ENCODE results near the gene MIEN1. TPM values are rescaled to one million over a fixed set of nuclear protein-coding genes. Genes with fewer than 3 reads are reported as not detected.
"Not testable (repeated sequence)": the region's sequence is repeated elsewhere in the genome, so short reads cannot be mapped to it uniquely, and the experiment has no call there.

MIEN1 gene
- total and polyA plus RNA-seq, 5 donors from 2014 or later = 44.1 to 158 (median 113) TPM

DNA sequence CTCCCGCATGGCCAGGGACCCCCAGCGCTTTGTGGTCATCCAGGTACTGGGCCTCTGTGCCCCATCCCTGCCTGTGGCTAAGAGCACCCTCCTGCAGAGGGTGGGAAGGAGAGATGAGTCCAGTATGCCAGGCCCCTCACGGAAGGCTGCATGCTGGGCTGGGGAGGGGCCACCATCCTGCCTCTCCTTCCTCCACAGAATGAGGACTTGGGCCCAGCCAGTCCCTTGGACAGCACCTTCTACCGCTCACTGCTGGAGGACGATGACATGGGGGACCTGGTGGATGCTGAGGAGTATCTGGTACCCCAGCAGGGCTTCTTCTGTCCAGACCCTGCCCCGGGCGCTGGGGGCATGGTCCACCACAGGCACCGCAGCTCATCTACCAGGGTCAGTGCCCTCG is 3.7 kb downstream of the MIEN1 start:
- H3K27me3 ChIP-seq (ENCODE audit: control insufficient read depth, insufficient read depth, low read length) = no peaks in the 10 kb centered on the region
- H3K27ac ChIP-seq (ENCODE audit: insufficient read depth, low read length, poor library complexity, severe bottlenecking) = no peak overlapping the region
- DNase-seq (no peak), ATAC-seq (ENCODE audit: low read depth in 2 of 2) (no peak)
- H3K27me3 Mint-ChIP-seq = no peaks in the 10 kb centered on the region
- H3K4me3 ChIP-seq (ENCODE audit: low read depth, low read length) = no peak overlapping the region
- peaks cover 12% of the 10 kb centered on the region for H3K4me1 ChIP-seq (ENCODE audit: control insufficient read depth, insufficient read depth, low read length, poor library complexity, severe bottlenecking)
- peaks cover 0 to 19% (median 14%) of the 10 kb centered on the region in 4 donors for H3K4me1 Mint-ChIP-seq
- H3K36me3 ChIP-seq (ENCODE audit: control insufficient read depth, insufficient read depth, low read length) = peaks cover 13% of the 10 kb centered on the region
- H3K27ac Mint-ChIP-seq = no peak overlapping the region
- no peaks in the 10 kb centered on the region for H3K9me3 ChIP-seq (ENCODE audit: control insufficient read depth in 2 of 2, low read length in 2 of 2)
- H3K36me3 Mint-ChIP-seq = peaks cover 14% of the 10 kb centered on the region
- H3K4me3 Mint-ChIP-seq = peak overlapping the region in 1 of 4 donors; percentile 25
- H3K9me3 Mint-ChIP-seq = peaks cover 0 to 2% (median 0%) of the 10 kb centered on the region in 7 donors

DNA sequence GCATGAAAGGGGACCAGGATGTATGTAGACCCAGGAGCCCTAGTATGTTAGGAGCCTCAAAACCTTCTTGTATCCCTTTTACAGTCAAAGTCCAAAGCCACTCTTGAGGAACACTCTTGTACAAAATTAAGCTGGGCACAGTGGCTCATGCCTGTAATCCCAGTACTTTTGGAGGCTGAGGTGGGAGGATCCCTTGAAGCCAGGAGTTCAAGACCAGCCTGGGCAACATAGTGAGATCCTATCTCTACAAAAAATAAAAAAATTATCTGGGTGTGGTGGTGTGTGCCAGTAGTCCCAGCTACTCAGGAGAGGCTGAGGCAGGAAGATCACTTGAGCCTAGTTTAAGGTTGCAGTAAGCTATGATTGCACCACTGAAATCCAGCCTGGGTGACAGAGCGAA is 4.4 kb downstream of the MIEN1 start:
- peaks cover 0 to 19% (median 13%) of the 10 kb centered on the region in 4 donors for H3K4me1 Mint-ChIP-seq
- H3K27me3 Mint-ChIP-seq; H3K27ac ChIP-seq (ENCODE audit: insufficient read depth, low read length, poor library complexity, severe bottlenecking); H3K9me3 Mint-ChIP-seq; H3K27ac Mint-ChIP-seq; H3K27me3 ChIP-seq (ENCODE audit: control insufficient read depth, insufficient read depth, low read length); ATAC-seq (ENCODE audit: low read depth in 2 of 2); H3K4me3 ChIP-seq (ENCODE audit: low read depth, low read length); H3K9me3 ChIP-seq (ENCODE audit: control insufficient read depth in 2 of 2, low read length in 2 of 2); DNase-seq: not testable (repeated sequence)
- H3K36me3 Mint-ChIP-seq = peaks cover 14% of the 10 kb centered on the region
- peak overlapping the region in 2 of 4 donors; percentile 7 to 56 for H3K4me3 Mint-ChIP-seq
- peaks cover 12% of the 10 kb centered on the region for H3K4me1 ChIP-seq (ENCODE audit: control insufficient read depth, insufficient read depth, low read length, poor library complexity, severe bottlenecking)
- H3K36me3 ChIP-seq (ENCODE audit: control insufficient read depth, insufficient read depth, low read length) = peaks cover 13% of the 10 kb centered on the region

- Histone ChIP-seq H3K27ac (ENCODE audit: insufficient read depth, low read length, poor library complexity, severe bottlenecking) (no peak overlapping the region), H3K4me1 (ENCODE audit: control insufficient read depth, insufficient read depth, low read length, poor library complexity, severe bottlenecking) (peaks cover 7% of the 10 kb centered on the region), H3K9me3 (ENCODE audit: control insufficient read depth in 2 of 2, low read length in 2 of 2) (no peaks in the 10 kb centered on the region), H3K27me3 (ENCODE audit: control insufficient read depth, insufficient read depth, low read length) (no peaks in the 10 kb centered on the region), H3K4me3 (ENCODE audit: low read depth, low read length) (no peak overlapping the region), H3K36me3 (ENCODE audit: control insufficient read depth, insufficient read depth, low read length) (peaks cover 13% of the 10 kb centered on the region)
- Mint-ChIP-seq H3K4me3 (no peak overlapping the region), H3K36me3 (peaks cover 14% of the 10 kb centered on the region), H3K4me1 (peaks cover 0 to 16% (median 11%) of the 10 kb centered on the region in 4 donors), H3K27ac (no peak overlapping the region), H3K9me3 (peaks cover 0 to 2% (median 0%) of the 10 kb centered on the region in 7 donors), H3K27me3 (no peaks in the 10 kb centered on the region)
- ATAC-seq (ENCODE audit: low read depth in 2 of 2) (no peak), DNase-seq (no peak)
Measured at GRCh38 chr17:39724731-39725130, 5.6 kb downstream of the MIEN1 start.

DNA sequence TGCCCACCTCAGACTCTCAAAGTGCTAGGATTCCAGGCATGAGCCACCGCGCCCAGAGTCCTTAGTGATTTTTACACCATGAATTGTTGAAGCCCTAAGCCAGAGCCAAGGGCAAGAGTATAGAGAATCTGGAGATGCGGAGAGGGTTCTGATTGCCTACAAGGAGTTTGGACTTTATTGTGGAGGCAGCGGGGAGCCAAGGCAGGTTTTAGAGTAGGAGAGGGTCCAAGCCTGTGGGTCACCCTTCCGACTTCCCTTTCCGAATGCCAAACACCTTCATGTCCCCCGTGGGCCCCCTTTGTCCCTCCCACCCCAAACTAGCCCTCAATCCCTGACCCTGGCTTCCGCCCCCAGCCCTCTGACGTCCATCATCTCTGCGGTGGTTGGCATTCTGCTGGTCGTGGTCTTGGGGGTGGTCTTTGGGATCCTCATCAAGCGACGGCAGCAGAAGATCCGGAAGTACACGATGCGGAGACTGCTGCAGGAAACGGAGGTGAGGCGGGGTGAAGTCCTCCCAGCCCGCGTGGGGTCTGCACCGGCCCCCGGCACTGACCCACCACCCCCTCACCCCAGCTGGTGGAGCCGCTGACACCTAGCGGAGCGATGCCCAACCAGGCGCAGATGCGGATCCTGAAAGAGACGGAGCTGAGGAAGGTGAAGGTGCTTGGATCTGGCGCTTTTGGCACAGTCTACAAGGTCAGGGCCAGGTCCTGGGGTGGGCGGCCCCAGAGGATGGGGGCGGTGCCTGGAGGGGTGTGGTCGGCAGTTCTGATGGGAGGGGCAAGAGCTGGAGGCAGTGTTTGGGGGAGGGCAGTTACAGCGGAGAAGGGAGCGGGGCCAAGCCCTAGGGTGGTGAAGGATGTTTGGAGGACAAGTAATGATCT is 7.1 kb downstream of the MIEN1 start:
- no peak overlapping the region for H3K27ac Mint-ChIP-seq
- ATAC-seq (ENCODE audit: low read depth in 2 of 2) = no peak
- DNase-seq = no peak

GRCh38 chr17:39722104-39722503 is 8.2 kb downstream of the MIEN1 start:
- H3K27me3 Mint-ChIP-seq = no peaks in the 10 kb centered on the region
- ATAC-seq (ENCODE audit: low read depth in 2 of 2) (no peak), DNase-seq (no peak)
- no peak overlapping the region for H3K27ac Mint-ChIP-seq
- no peaks in the 10 kb centered on the region for H3K9me3 Mint-ChIP-seq
- H3K4me1 Mint-ChIP-seq = peaks cover 0 to 4% (median 2%) of the 10 kb centered on the region in 4 donors
- H3K9me3 ChIP-seq (ENCODE audit: control insufficient read depth in 2 of 2, low read length in 2 of 2) = no peaks in the 10 kb centered on the region
- H3K4me3 ChIP-seq (ENCODE audit: low read depth, low read length) = no peak overlapping the region
- no peak overlapping the region for H3K4me3 Mint-ChIP-seq
- H3K27ac ChIP-seq (ENCODE audit: insufficient read depth, low read length, poor library complexity, severe bottlenecking) = no peak overlapping the region
- no peaks in the 10 kb centered on the region for H3K4me1 ChIP-seq (ENCODE audit: control insufficient read depth, insufficient read depth, low read length, poor library complexity, severe bottlenecking)
- peaks cover 3% of the 10 kb centered on the region for H3K36me3 Mint-ChIP-seq
- no peaks in the 10 kb centered on the region for H3K27me3 ChIP-seq (ENCODE audit: control insufficient read depth, insufficient read depth, low read length)
- no peaks in the 10 kb centered on the region for H3K36me3 ChIP-seq (ENCODE audit: control insufficient read depth, insufficient read depth, low read length)

More for the DNA sequence above, 7.1 kb downstream of the MIEN1 start:
- H3K4me1 Mint-ChIP-seq = peaks cover 0 to 4% (median 2%) of the 10 kb centered on the region in 4 donors
- H3K27me3 Mint-ChIP-seq = no peaks in the 10 kb centered on the region
- H3K27me3 ChIP-seq (ENCODE audit: control insufficient read depth, insufficient read depth, low read length) = no peaks in the 10 kb centered on the region
- H3K36me3 ChIP-seq (ENCODE audit: control insufficient read depth, insufficient read depth, low read length) = peaks cover 7% of the 10 kb centered on the region
- H3K4me3 Mint-ChIP-seq = peak overlapping the region in 2 of 4 donors; percentile 60 to 68
- peaks cover 6% of the 10 kb centered on the region for H3K36me3 Mint-ChIP-seq
- no peaks in the 10 kb centered on the region for H3K4me1 ChIP-seq (ENCODE audit: control insufficient read depth, insufficient read depth, low read length, poor library complexity, severe bottlenecking)
- H3K4me3 ChIP-seq (ENCODE audit: low read depth, low read length) = no peak overlapping the region
- peaks cover 0 to under 1% (median 0%) of the 10 kb centered on the region in 7 donors for H3K9me3 Mint-ChIP-seq
- no peak overlapping the region for H3K27ac ChIP-seq (ENCODE audit: insufficient read depth, low read length, poor library complexity, severe bottlenecking)
- no peaks in the 10 kb centered on the region for H3K9me3 ChIP-seq (ENCODE audit: control insufficient read depth in 2 of 2, low read length in 2 of 2)

GRCh38 chr17:39719563-39720355 is 10.6 kb downstream of the MIEN1 start:
- H3K4me3 Mint-ChIP-seq = no peak overlapping the region
- H3K27ac Mint-ChIP-seq = no peak overlapping the region

DNA sequence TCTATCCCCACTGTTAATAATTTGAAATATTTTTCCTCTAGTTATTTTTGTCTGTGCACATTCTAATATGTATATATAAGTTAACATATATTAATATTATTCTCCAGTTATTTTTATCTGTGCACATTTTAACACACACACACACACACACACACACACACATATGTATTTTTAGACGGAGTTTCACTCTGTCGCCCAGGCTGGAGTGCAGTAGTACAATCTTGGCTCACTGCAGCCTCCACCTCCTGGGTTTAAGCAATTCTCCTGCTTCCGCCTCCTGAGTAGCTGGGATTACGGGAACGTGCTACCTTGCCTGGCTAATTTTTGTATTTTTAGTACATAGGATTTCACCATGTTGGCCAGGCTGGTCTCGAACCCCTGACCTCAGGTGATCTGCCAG is 12.7 kb downstream of the MIEN1 start:
- ATAC-seq (ENCODE audit: low read depth in 2 of 2) = no peak
- Histone ChIP-seq H3K27ac (ENCODE audit: insufficient read depth, low read length, poor library complexity, severe bottlenecking) (no peak overlapping the region), H3K9me3 (ENCODE audit: control insufficient read depth in 2 of 2, low read length in 2 of 2) (no peaks in the 10 kb centered on the region), H3K27me3 (ENCODE audit: control insufficient read depth, insufficient read depth, low read length) (no peaks in the 10 kb centered on the region), H3K4me3 (ENCODE audit: low read depth, low read length) (no peak overlapping the region), H3K36me3 (ENCODE audit: control insufficient read depth, insufficient read depth, low read length) (no peaks in the 10 kb centered on the region), H3K4me1 (ENCODE audit: control insufficient read depth, insufficient read depth, low read length, poor library complexity, severe bottlenecking) (no peaks in the 10 kb centered on the region)
- H3K36me3 Mint-ChIP-seq = no peaks in the 10 kb centered on the region
- no peaks in the 10 kb centered on the region for H3K4me1 Mint-ChIP-seq
- H3K9me3 Mint-ChIP-seq = no peaks in the 10 kb centered on the region
- DNase-seq = no peak
- H3K4me3 Mint-ChIP-seq = no peak overlapping the region
- H3K27ac Mint-ChIP-seq = no peak overlapping the region
- peaks cover 9% of the 10 kb centered on the region for H3K27me3 Mint-ChIP-seq

More at GRCh38 chr17:39719563-39720355, 10.6 kb downstream of the MIEN1 start:
- H3K4me1 Mint-ChIP-seq = peaks cover 0 to 4% (median 0%) of the 10 kb centered on the region in 4 donors
- H3K27me3 Mint-ChIP-seq = peaks cover 1% of the 10 kb centered on the region
- H3K27me3 ChIP-seq (ENCODE audit: control insufficient read depth, insufficient read depth, low read length) = no peaks in the 10 kb centered on the region
- no peaks in the 10 kb centered on the region for H3K4me1 ChIP-seq (ENCODE audit: control insufficient read depth, insufficient read depth, low read length, poor library complexity, severe bottlenecking)
- H3K9me3 ChIP-seq (ENCODE audit: control insufficient read depth in 2 of 2, low read length in 2 of 2) = no peaks in the 10 kb centered on the region
- H3K4me3 ChIP-seq (ENCODE audit: low read depth, low read length) = no peak overlapping the region
- H3K9me3 Mint-ChIP-seq = no peaks in the 10 kb centered on the region
- no peaks in the 10 kb centered on the region for H3K36me3 ChIP-seq (ENCODE audit: control insufficient read depth, insufficient read depth, low read length)
- ATAC-seq (ENCODE audit: low read depth in 2 of 2) (no peak), DNase-seq (no peak)
- H3K36me3 Mint-ChIP-seq = no peaks in the 10 kb centered on the region
- no peak overlapping the region for H3K27ac ChIP-seq (ENCODE audit: insufficient read depth, low read length, poor library complexity, severe bottlenecking)

Measured in CD4-positive, CD25-positive, alpha-beta regulatory T cell (primary cell).